ENCODE results near the gene POC5.
"Not testable (repeated sequence)": the region's sequence is repeated elsewhere in the genome, so short reads cannot be mapped to it uniquely, and the experiment has no call there.

POC5 gene

GRCh38 chr5:75706775-75707174, 10.5 kb downstream of the POC5 start:
- DNase-seq, result no peak

- DNase-seq, result peak in 1 of 56 donors; percentile 4
These were observed 11.2 kb downstream of the POC5 start for GRCh38 chr5:75706016-75706415.

GRCh38 chr5:75701856-75702255, 15.4 kb downstream of the POC5 start:
- DNase-seq, result no peak

- DNase-seq, result not testable (repeated sequence)
These were observed 21.5 kb downstream of the POC5 start for GRCh38 chr5:75695472-75696351.

GRCh38 chr5:75694781-75695180, 22.5 kb downstream of the POC5 start:
- DNase-seq, result no peak

GRCh38 chr5:75690669-75691068, 26.6 kb downstream of the POC5 start:
- DNase-seq, result no peak

GRCh38 chr5:75686480-75686879, 30.8 kb downstream of the POC5 start:
- no peak for DNase-seq

- DNase-seq, result no peak
These were observed 32.1 kb downstream of the POC5 start for GRCh38 chr5:75685141-75685540.

GRCh38 chr5:75681125-75681830, 36.0 kb downstream of the POC5 start:
- no peak for DNase-seq

- no peak for DNase-seq
These were observed 39.1 kb downstream of the POC5 start for GRCh38 chr5:75678155-75678554.

GRCh38 chr5:75677607-75678006, 39.6 kb downstream of the POC5 start:
- no peak for DNase-seq

GRCh38 chr5:75675783-75676182, 41.5 kb downstream of the POC5 start:
- DNase-seq, result no peak

GRCh38 chr5:75672616-75673015, 44.6 kb downstream of the POC5 start:
- DNase-seq, result no peak

- no peak for DNase-seq
These were observed 45.7 kb downstream of the POC5 start for GRCh38 chr5:75671506-75671905.

GRCh38 chr5:75670577-75670976, 46.7 kb downstream of the POC5 start:
- no peak for DNase-seq

- peak in 1 of 56 donors; percentile 37 for DNase-seq
These were observed 48.1 kb downstream of the POC5 start for GRCh38 chr5:75668977-75669689.

- no peak for DNase-seq
These were observed 48.8 kb downstream of the POC5 start for GRCh38 chr5:75668445-75668844.

GRCh38 chr5:75667586-75667985, 49.7 kb downstream of the POC5 start:
- DNase-seq, result no peak

GRCh38 chr5:75666801-75667200, 50.4 kb downstream of the POC5 start:
- no peak for DNase-seq

- DNase-seq, result no peak
These were observed 52.3 kb downstream of the POC5 start for GRCh38 chr5:75664979-75665378.

GRCh38 chr5:75663579-75664284, 53.5 kb downstream of the POC5 start:
- DNase-seq, result no peak

Data from amygdala (tissue), 56 donors.